Purkinje cell (primary cell): Measurements from ENCODE around the gene MLC1. TPM values are rescaled to one million over a fixed set of nuclear protein-coding genes. Genes with fewer than 3 reads are reported as not detected.

Experiments
- polyA plus RNA-seq: library from polyadenylated mRNA; unstranded; fragments of >200 nt; fragmentation: Nextera tagmentation; gene quantifications from 2 replicates; pipeline ENCODE4 v1.2.1, GENCODE V29; 2014

Gene MLC1
- polyA plus RNA-seq, result 1.1 and 2.5 TPM in 2 replicates

DNA sequence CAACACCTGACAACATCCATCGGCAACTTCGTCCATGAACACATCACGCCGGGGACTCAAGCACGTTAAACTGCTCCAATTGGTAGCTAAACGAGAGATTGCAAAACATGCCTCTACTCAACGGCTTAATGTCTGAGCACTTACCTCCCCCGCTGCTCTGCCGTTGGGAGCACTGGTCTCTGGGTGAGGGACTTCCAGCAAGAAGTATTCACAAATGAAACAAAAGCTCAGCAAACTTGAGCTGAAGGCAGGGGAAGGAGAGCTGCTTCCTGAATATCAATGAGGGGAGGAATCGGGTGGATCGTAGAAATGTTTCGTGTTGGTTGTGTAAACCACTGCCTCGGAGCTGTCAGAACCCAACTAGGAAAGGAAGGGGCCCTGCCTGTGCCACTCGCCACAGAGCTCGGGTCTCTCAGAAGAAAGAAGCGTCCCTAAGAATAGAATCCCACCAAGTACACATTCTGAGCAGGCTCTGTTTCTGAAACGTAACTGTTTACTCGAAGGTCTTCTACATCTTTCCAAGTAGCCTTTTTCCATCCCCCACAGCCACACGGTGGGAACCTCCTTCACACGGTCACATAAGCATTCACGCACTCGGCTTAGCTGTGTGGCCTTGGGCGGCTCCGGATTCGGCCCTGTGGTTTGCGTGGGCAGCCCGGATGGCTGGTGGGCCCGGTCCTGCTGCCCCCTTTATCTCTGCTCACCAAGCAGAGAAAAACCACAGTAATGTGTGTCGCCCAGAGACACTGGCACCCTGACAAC is at the start of gene MLC1:
TSS of gene MLC1 (minus strand) at position 216 of the 762 bp plus-strand sequence. CDS start 524 bp downstream, outside the sequence.

GRCh38 chr22:50089682-50090411 is 4.6 kb upstream of the MLC1 start, which contains the start of gene MOV10L1:
TSS of gene MOV10L1 (plus strand) at chr22:50090006. CDS start at chr22:50090089, 83 bp downstream.

DNA sequence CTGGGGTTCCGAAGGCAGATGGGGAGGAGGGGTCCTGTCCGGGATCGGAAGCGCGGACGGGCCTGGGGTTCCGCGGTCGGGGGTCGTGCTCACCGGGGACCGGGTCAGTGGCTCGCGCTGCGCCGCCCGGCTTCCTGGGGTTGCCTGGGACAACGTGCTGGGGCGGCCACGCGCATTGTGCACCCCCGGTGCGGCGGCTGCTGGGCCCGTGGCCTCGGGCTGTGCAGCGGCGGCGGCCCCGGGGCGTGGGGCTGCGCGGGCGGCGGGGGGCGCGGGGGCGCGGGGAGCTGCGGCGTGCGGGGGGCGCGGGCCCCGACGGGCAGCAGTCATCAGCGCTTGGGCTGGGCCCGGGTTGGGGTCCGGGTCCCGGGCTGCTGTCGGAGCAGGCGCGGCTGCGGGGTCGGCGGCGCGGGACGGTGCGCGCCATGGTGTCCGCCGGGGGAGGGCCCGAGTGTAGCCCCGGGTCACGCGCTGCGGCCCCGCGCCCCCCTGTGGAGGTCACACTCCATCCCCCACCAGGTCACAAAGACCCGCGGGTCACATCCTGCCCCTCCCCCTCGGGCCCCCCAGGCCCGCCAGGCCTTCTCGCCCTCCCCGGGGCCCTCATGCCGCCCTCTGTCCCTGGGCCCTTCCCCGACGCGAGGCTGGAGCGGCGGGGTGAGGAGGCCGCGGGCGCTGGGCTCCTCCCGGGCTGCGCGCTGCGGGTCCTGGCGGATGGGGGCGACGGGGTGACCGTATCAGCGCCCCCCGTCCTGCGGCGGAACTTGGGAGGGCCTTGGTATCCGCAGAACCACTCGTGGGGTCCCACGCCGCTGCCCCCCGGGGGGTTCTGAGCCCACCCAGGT is 26.9 kb downstream of the MLC1 start, which contains the start of gene TTLL8:
TSS of gene TTLL8 (minus strand) at position 238 of the 845 bp plus-strand sequence.

DNA sequence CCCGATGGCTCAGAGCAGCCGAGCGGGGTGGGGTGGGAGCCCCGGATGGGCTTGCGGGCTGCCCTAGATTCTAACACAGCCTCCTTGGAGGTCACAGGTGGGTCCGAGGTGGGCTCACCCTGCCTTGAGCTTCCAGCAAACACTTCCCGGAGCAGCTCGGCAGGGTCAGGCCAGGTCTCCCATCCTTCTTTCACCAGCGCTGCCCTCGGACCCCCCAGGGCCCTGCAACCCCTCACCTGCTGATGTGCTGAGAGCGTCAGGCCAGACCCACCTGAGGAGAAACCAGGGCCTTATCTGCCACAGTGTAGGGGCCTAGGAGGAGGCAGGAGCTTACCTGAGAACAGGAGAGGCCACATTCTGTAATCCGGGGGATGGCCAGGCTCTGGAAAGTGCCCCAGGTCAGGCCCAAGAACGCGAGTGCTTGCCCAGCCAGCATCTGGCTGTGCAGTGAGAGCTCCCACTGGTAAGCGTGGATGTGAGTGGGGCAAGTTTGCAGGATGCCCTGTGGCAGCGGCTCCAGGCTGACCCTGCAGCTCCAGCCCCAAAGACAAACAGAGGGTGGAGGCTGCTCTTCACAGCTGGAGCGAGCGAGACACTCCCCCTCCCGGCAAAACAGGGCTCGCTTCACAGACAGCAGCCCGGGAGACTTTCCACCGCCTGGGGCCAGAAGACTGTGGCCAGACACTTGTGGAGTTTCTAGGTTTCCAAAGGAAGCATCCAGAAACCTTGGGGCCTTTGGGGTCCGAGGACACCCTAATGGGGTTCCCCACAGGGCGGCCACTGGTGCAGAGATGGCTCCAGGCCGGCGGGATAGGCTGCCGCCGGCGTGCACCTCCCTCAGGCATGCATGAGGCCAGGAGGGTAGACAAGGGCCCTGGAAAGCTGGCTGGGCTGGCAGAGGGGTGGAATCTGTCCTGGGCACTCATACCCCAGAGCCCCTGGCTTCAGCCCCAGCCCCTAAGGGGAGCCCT is 72.7 kb downstream of the MLC1 start, which contains the start of gene IL17REL:
TSS of gene IL17REL (minus strand) at position 555 of the 971 bp plus-strand sequence. CDS start at position 436, 119 bp downstream.

Other genes with a start within 250 kb of the MLC1 start
- 1.5 and 2.1 TPM in 2 replicates for gene ZBED4, start 231.6 kb downstream of the MLC1 start, polyA plus RNA-seq
- 1.1 and 3.3 TPM in 2 replicates for gene ALG12, start 167.0 kb downstream of the MLC1 start, polyA plus RNA-seq
- gene CRELD2, start 166.8 kb downstream of the MLC1 start, polyA plus RNA-seq, result 9.5 and 19.0 TPM in 2 replicates
- 0.56 and 1.0 TPM in 2 replicates for gene PIM3, start 124.7 kb downstream of the MLC1 start, polyA plus RNA-seq
- gene IL17REL, start 72.7 kb downstream of the MLC1 start, polyA plus RNA-seq, result not detected in 2 replicates
- not detected in 2 replicates for gene TTLL8, start 27.1 kb downstream of the MLC1 start, polyA plus RNA-seq
- gene MOV10L1, start 4.6 kb upstream of the MLC1 start, polyA plus RNA-seq, result 1.6 and 1.9 TPM in 2 replicates
- gene PANX2, start 85.3 kb upstream of the MLC1 start, polyA plus RNA-seq, result 0.11 and 0.43 TPM in 2 replicates
- not detected in 2 replicates for gene TRABD, start 100.5 kb upstream of the MLC1 start, polyA plus RNA-seq
- gene SELENOO, start 115.6 kb upstream of the MLC1 start, polyA plus RNA-seq, result 1.1 and 1.2 TPM in 2 replicates
- 3.2 and 3.3 TPM in 2 replicates for gene TUBGCP6, start 159.6 kb upstream of the MLC1 start, polyA plus RNA-seq
- gene HDAC10, start 165.8 kb upstream of the MLC1 start, polyA plus RNA-seq, result not detected in 2 replicates
- gene MAPK12, start 176.3 kb upstream of the MLC1 start, polyA plus RNA-seq, result 2.9 and 4.2 TPM in 2 replicates
- 1.1 and 1.4 TPM in 2 replicates for gene MAPK11, start 185.0 kb upstream of the MLC1 start, polyA plus RNA-seq
- 0.84 and 0.95 TPM in 2 replicates for gene PLXNB2, start 222.2 kb upstream of the MLC1 start, polyA plus RNA-seq
- gene DENND6B, start 241.6 kb upstream of the MLC1 start, polyA plus RNA-seq, result 1.9 and 2.6 TPM in 2 replicates